Upper lobe of right lung (tissue), 1 donor: ENCODE results near the gene OGDHL. TPM values are rescaled to one million over a fixed set of nuclear protein-coding genes. Genes with fewer than 3 reads are reported as not detected.

Source experiments
- ATAC-seq: fragments of 200-7000 bp; cut with Tn5 transposase; one replicate; pipeline ENCODE4 v1.9.1; 2020; ENCODE audit warnings: mild to moderate bottlenecking, moderate library complexity
- DNase-seq: peaks from one replicate; pipeline ENCODE4 v3.0.0-alpha.2; 2020
- H3K27ac ChIP-seq: fragments of 200-600 bp; one replicate; pipeline ENCODE4 v1.8.0; 2022
- H3K27me3 ChIP-seq: fragments of 200-600 bp; one replicate; pipeline ENCODE4 v1.8.0; 2022; ENCODE audit warnings: mild to moderate bottlenecking
- H3K36me3 ChIP-seq: fragments of 200-600 bp; one replicate; pipeline ENCODE4 v1.8.0; 2022
- H3K4me1 ChIP-seq: fragments of 200-600 bp; one replicate; pipeline ENCODE4 v1.8.0; 2022
- H3K4me3 ChIP-seq: fragments of 200-600 bp; one replicate; pipeline ENCODE4 v1.8.0; 2022; ENCODE audit warnings: mild to moderate bottlenecking
- H3K9me3 ChIP-seq: fragments of 200-600 bp; one replicate; pipeline ENCODE4 v1.8.0; 2022
- CTCF ChIP-seq: fragments of 200-600 bp; IDR thresholded peaks from one replicate; pipeline ENCODE4 v1.8.0; 2022; ENCODE audit warnings: antibody characterized with exemption
- intact Hi-C: fragments of 100-400 bp; cut with DNase I; formaldehyde crosslinking; loops from one replicate; pipeline ENCODE4 v1.11.0; 2022
- total RNA-seq: library from RNA; stranded (reverse); fragmentation: NEBNext Ultra II Directional; extraction: Animal tissue kit (Norgen Biotek cat#: 25700); gene quantifications from one replicate; pipeline ENCODE4 v1.2.1, GENCODE V29; 2021
- donor health status: DM: no; HTN: yes; CAD: no; lungs with severe emphysema.

The OGDHL gene
- total RNA-seq, 1 donor from 2014 or later = 0.69 TPM

GRCh38 chr10:49749556-49750491 lies 12.3 kb downstream of the OGDHL start:
- Histone ChIP-seq H3K27ac (no peak overlapping the region), H3K27me3 (no peaks in the 10 kb centered on the region), H3K36me3 (no peaks in the 10 kb centered on the region), H3K4me3 (no peak overlapping the region), H3K9me3 (no peaks in the 10 kb centered on the region), H3K4me1 (no peaks in the 10 kb centered on the region)
- ATAC-seq = no peak
- intact Hi-C loops = no loop called here
- TF ChIP-seq CTCF = no peak
- no peak for DNase-seq

- intact Hi-C loops = no loop called here
Measured at GRCh38 chr10:49749144-49749543, 13.0 kb downstream of the OGDHL start.

GRCh38 chr10:49748006-49748405 lies 14.1 kb downstream of the OGDHL start:
- ATAC-seq (no peak), DNase-seq (no peak)
- H3K4me1 ChIP-seq = no peaks in the 10 kb centered on the region
- no peak for TF ChIP-seq CTCF
- H3K27me3 ChIP-seq = no peaks in the 10 kb centered on the region
- H3K36me3 ChIP-seq = no peaks in the 10 kb centered on the region
- no peaks in the 10 kb centered on the region for H3K9me3 ChIP-seq
- no peak overlapping the region for H3K4me3 ChIP-seq
- H3K27ac ChIP-seq = no peak overlapping the region
- intact Hi-C loops = no loop called here

More at GRCh38 chr10:49749144-49749543, 13.0 kb downstream of the OGDHL start:
- Histone ChIP-seq H3K27me3 (no peaks in the 10 kb centered on the region), H3K27ac (no peak overlapping the region), H3K36me3 (no peaks in the 10 kb centered on the region), H3K4me3 (no peak overlapping the region), H3K9me3 (no peaks in the 10 kb centered on the region), H3K4me1 (no peaks in the 10 kb centered on the region)
- TF ChIP-seq CTCF = no peak
- ATAC-seq (no peak), DNase-seq (no peak)

GRCh38 chr10:49747303-49747646 lies 14.8 kb downstream of the OGDHL start:
- DNase-seq = no peak
- no peak overlapping the region for H3K27ac ChIP-seq
- no peaks in the 10 kb centered on the region for H3K36me3 ChIP-seq
- H3K9me3 ChIP-seq = no peaks in the 10 kb centered on the region
- H3K27me3 ChIP-seq = no peaks in the 10 kb centered on the region
- TF ChIP-seq CTCF = no peak
- no peak for ATAC-seq
- no peak overlapping the region for H3K4me3 ChIP-seq
- H3K4me1 ChIP-seq = no peaks in the 10 kb centered on the region
- intact Hi-C loops = no loop called here

- intact Hi-C loops = no loop called here
- no peak overlapping the region for H3K4me3 ChIP-seq
Measured at GRCh38 chr10:49746626-49747302, 15.4 kb downstream of the OGDHL start.

More at GRCh38 chr10:49746626-49747302, 15.4 kb downstream of the OGDHL start:
- Histone ChIP-seq H3K9me3 (no peaks in the 10 kb centered on the region), H3K27ac (no peak overlapping the region), H3K27me3 (no peaks in the 10 kb centered on the region), H3K36me3 (no peaks in the 10 kb centered on the region), H3K4me1 (no peaks in the 10 kb centered on the region)
- no peak for TF ChIP-seq CTCF
- no peak for DNase-seq
- no peak for ATAC-seq
